Thyroid gland (tissue), 4 donors: ENCODE results near the gene RAB44.

Experiments
- POLR2A ChIP-seq, 2 donors: fragments of 450-650 bp; IDR thresholded peaks; one replicate each; pipeline ENCODE4 v1.6.1; 2017; ENCODE audit warnings: antibody characterized with exemption in 2 of 2, mild to moderate bottlenecking in 2 of 2, moderate library complexity in 1 of 2
- TF ChIP-seq, protein P1 (sequence below), 6 experiments: fragments of 200-600 bp in 3 of 6; fragments of 450-650 bp in 3 of 6; sonication (generic) in 3 of 6; IDR thresholded peaks; one replicate each; pipeline ENCODE4 v1.5.1; 2016 to 2019; ENCODE audit warnings: antibody characterized with exemption in 6 of 6, mild to moderate bottlenecking in 2 of 6, inconsistent platforms in 1 of 6, moderate library complexity in 1 of 6

DNA sequence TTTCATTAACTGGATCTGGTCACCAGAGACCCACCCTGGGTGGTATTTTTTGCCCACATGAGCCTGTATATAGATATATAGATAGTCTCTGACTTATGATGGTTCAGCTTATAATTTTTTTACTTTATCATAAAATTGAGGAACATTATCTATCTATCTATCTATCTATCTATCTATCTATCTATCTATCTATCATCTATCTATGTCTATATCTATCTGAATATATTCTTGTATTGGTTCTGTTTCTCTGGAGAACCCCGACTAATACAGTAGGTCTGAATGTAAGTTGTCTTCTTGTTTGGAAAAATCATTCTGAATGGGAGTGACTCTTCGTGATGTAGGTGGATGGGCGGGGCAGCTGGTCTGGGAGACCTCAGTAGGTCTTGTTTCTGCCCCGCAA, 32.4 kb upstream of the RAB44 start:
- TF ChIP-seq POLR2A (IDR thresholded peaks at IDR 0.05): no peak
- TF ChIP-seq, protein P1, sequence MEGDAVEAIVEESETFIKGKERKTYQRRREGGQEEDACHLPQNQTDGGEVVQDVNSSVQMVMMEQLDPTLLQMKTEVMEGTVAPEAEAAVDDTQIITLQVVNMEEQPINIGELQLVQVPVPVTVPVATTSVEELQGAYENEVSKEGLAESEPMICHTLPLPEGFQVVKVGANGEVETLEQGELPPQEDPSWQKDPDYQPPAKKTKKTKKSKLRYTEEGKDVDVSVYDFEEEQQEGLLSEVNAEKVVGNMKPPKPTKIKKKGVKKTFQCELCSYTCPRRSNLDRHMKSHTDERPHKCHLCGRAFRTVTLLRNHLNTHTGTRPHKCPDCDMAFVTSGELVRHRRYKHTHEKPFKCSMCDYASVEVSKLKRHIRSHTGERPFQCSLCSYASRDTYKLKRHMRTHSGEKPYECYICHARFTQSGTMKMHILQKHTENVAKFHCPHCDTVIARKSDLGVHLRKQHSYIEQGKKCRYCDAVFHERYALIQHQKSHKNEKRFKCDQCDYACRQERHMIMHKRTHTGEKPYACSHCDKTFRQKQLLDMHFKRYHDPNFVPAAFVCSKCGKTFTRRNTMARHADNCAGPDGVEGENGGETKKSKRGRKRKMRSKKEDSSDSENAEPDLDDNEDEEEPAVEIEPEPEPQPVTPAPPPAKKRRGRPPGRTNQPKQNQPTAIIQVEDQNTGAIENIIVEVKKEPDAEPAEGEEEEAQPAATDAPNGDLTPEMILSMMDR (IDR thresholded peaks at IDR 0.05): no peak
